VCaP (cell line): Measurements from ENCODE around the gene NACC1.

Experiments
- H3K27ac ChIP-seq: fragments of 450-650 bp; 2 replicates; pipeline ENCODE4 v1.5.1; 2017
- TF ChIP-seq, protein P1 (sequence below): fragments of 450-650 bp; conservative IDR thresholded peaks from 2 replicates; pipeline ENCODE4 v1.5.1; 2017; ENCODE audit warnings: mild to moderate bottlenecking, moderate library complexity

The NACC1 gene

DNA sequence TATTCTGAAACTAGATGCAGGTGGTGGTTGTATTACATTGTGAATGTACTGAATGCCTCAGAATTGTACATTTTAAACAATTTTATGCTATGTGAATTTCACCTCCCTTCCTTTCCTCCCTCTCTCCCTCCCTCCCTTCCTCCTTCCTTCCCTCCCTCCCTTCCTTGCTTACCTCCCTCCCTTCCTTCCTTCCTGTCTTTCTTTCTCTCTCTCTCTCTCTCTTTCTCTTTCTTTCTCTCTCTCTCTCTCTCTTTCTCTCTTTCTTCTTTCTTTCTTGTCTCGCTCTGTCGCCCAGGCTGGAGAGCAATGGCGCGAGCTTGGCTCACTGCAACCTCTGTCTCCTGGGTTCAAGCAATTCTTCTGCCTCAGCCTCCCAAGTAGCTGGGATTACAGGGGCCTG is 69.4 kb downstream of the NACC1 start:
- no peak overlapping the region for H3K27ac ChIP-seq
- TF ChIP-seq, protein P1, sequence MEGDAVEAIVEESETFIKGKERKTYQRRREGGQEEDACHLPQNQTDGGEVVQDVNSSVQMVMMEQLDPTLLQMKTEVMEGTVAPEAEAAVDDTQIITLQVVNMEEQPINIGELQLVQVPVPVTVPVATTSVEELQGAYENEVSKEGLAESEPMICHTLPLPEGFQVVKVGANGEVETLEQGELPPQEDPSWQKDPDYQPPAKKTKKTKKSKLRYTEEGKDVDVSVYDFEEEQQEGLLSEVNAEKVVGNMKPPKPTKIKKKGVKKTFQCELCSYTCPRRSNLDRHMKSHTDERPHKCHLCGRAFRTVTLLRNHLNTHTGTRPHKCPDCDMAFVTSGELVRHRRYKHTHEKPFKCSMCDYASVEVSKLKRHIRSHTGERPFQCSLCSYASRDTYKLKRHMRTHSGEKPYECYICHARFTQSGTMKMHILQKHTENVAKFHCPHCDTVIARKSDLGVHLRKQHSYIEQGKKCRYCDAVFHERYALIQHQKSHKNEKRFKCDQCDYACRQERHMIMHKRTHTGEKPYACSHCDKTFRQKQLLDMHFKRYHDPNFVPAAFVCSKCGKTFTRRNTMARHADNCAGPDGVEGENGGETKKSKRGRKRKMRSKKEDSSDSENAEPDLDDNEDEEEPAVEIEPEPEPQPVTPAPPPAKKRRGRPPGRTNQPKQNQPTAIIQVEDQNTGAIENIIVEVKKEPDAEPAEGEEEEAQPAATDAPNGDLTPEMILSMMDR: no peak

DNA sequence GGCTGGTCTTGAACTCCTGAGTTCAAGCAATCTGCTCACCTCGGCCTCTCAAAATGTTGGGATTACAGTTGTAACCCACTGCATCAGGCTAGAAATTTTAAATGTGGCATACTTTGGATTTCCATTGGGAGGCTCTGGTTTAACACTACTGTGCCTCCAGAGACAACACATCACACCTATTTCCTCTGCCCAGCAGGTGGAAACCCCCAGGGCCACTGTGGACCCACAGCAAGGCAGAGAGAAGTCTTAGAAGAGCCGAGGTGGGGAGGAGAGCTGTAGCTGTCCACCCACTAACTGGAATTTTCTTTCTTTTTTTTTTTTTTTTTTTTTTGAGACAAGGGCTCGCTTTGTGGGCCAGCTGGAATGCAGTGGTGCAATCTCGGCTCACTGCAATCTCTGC is 71.5 kb downstream of the NACC1 start:
- H3K27ac ChIP-seq: no peak overlapping the region
- TF ChIP-seq, protein P1: no peak
